Osteocyte (in vitro differentiated cells): ENCODE results near the gene GM2A. TPM values are rescaled to one million over a fixed set of nuclear protein-coding genes. Genes with fewer than 3 reads are reported as not detected.

Experiments used
- DNase-seq: peaks from one replicate; pipeline ENCODE4 v3.0.0; 2021; ENCODE audit warnings: mixed read lengths; ENCODE audit not compliant: unreplicated experiment; ENCODE audit errors: extremely low spot score
- H3K27ac Mint-ChIP-seq: one replicate; pipeline ENCODE4 v1.8.0; 2021; ENCODE audit warnings: mild to moderate bottlenecking, mixed read lengths; ENCODE audit not compliant: unreplicated experiment
- H3K27me3 Mint-ChIP-seq: one replicate; pipeline ENCODE4 v1.8.0; 2021; ENCODE audit warnings: mixed read lengths; ENCODE audit not compliant: unreplicated experiment
- H3K36me3 Mint-ChIP-seq: one replicate; pipeline ENCODE4 v1.8.0; 2021; ENCODE audit warnings: mixed read lengths; ENCODE audit not compliant: unreplicated experiment
- H3K4me1 Mint-ChIP-seq: one replicate; pipeline ENCODE4 v1.8.0; 2021; ENCODE audit warnings: mixed read lengths; ENCODE audit not compliant: unreplicated experiment
- H3K4me3 Mint-ChIP-seq: one replicate; pipeline ENCODE4 v1.8.0; 2021; ENCODE audit warnings: mild to moderate bottlenecking, moderate library complexity, mixed read lengths; ENCODE audit not compliant: unreplicated experiment
- H3K9me3 Mint-ChIP-seq: one replicate; pipeline ENCODE4 v1.8.0; 2021; ENCODE audit warnings: mixed read lengths; ENCODE audit not compliant: unreplicated experiment
- CTCF ChIP-seq: fragments of 200-600 bp; sonication (generic); IDR thresholded peaks from 2 replicates; pipeline ENCODE4 v1.5.0; 2021; ENCODE audit warnings: antibody characterized with exemption, mild to moderate bottlenecking, moderate library complexity
- total RNA-seq: library from RNA; stranded (reverse); gene quantifications from 2 replicates; pipeline ENCODE4 v1.2.1, GENCODE V29; 2021

The GM2A gene
- total RNA-seq, 1 donor from 2014 or later = 28.2 TPM

GRCh38 chr5:151240924-151241635 is 11.9 kb upstream of the GM2A start:
- Mint-ChIP-seq H3K4me1 (peaks cover 6% of the 10 kb centered on the region), H3K27ac (no peak overlapping the region), H3K27me3 (peaks cover 16% of the 10 kb centered on the region), H3K9me3 (no peaks in the 10 kb centered on the region), H3K4me3 (no peak overlapping the region), H3K36me3 (no peaks in the 10 kb centered on the region)
- TF ChIP-seq CTCF = no peak
- DNase-seq = no peak

- DNase-seq = no peak
- Mint-ChIP-seq H3K9me3 (no peaks in the 10 kb centered on the region), H3K27me3 (peaks cover 21% of the 10 kb centered on the region), H3K4me3 (no peak overlapping the region), H3K36me3 (no peaks in the 10 kb centered on the region), H3K4me1 (peaks cover 6% of the 10 kb centered on the region), H3K27ac (no peak overlapping the region)
- no peak for TF ChIP-seq CTCF
These were observed 9.9 kb upstream of the GM2A start for GRCh38 chr5:151243127-151243526.

GRCh38 chr5:151243564-151243963 is 9.4 kb upstream of the GM2A start:
- H3K27me3 Mint-ChIP-seq = peaks cover 21% of the 10 kb centered on the region
- peaks cover 4% of the 10 kb centered on the region for H3K4me1 Mint-ChIP-seq
- DNase-seq = no peak
- no peaks in the 10 kb centered on the region for H3K9me3 Mint-ChIP-seq
- H3K27ac Mint-ChIP-seq = no peak overlapping the region
- TF ChIP-seq CTCF = no peak
- H3K36me3 Mint-ChIP-seq = no peaks in the 10 kb centered on the region
- H3K4me3 Mint-ChIP-seq = no peak overlapping the region

GRCh38 chr5:151244206-151244605 is 8.8 kb upstream of the GM2A start:
- no peaks in the 10 kb centered on the region for H3K9me3 Mint-ChIP-seq
- no peak overlapping the region for H3K4me3 Mint-ChIP-seq
- H3K4me1 Mint-ChIP-seq = peaks cover under 1% of the 10 kb centered on the region
- no peaks in the 10 kb centered on the region for H3K36me3 Mint-ChIP-seq
- no peak for DNase-seq
- H3K27me3 Mint-ChIP-seq = peaks cover 23% of the 10 kb centered on the region
- no peak for TF ChIP-seq CTCF
- no peak overlapping the region for H3K27ac Mint-ChIP-seq

- TF ChIP-seq CTCF = no peak
- Mint-ChIP-seq H3K4me3 (no peak overlapping the region), H3K27me3 (peaks cover 22% of the 10 kb centered on the region), H3K27ac (no peak overlapping the region), H3K4me1 (no peaks in the 10 kb centered on the region), H3K36me3 (no peaks in the 10 kb centered on the region), H3K9me3 (no peaks in the 10 kb centered on the region)
- DNase-seq = no peak
These were observed 7.2 kb upstream of the GM2A start for GRCh38 chr5:151245680-151246219.
